Peyer's patch (tissue), 4 donors: ENCODE measurements around the gene OTX2.

ENCODE experiments used
- POLR2A ChIP-seq, 2 donors: fragments of 450-650 bp; IDR thresholded peaks; one replicate each; pipeline ENCODE4 v1.5.1; 2017; ENCODE audit warnings: antibody characterized with exemption in 2 of 2, mild to moderate bottlenecking in 2 of 2, moderate library complexity in 2 of 2
- TF ChIP-seq, protein P1 (sequence below), 6 experiments: fragments of 450-650 bp in 4 of 6; fragments of 200-600 bp in 2 of 6; sonication (generic) in 1 of 6; IDR thresholded peaks; one replicate each; pipeline ENCODE4 v1.5.1; 2017 to 2019; ENCODE audit warnings: antibody characterized with exemption in 6 of 6, mild to moderate bottlenecking in 3 of 6, moderate library complexity in 1 of 6

GRCh38 chr14:56821805-56822610 lies 11.7 kb upstream of the OTX2 start:
- TF ChIP-seq, protein P1, sequence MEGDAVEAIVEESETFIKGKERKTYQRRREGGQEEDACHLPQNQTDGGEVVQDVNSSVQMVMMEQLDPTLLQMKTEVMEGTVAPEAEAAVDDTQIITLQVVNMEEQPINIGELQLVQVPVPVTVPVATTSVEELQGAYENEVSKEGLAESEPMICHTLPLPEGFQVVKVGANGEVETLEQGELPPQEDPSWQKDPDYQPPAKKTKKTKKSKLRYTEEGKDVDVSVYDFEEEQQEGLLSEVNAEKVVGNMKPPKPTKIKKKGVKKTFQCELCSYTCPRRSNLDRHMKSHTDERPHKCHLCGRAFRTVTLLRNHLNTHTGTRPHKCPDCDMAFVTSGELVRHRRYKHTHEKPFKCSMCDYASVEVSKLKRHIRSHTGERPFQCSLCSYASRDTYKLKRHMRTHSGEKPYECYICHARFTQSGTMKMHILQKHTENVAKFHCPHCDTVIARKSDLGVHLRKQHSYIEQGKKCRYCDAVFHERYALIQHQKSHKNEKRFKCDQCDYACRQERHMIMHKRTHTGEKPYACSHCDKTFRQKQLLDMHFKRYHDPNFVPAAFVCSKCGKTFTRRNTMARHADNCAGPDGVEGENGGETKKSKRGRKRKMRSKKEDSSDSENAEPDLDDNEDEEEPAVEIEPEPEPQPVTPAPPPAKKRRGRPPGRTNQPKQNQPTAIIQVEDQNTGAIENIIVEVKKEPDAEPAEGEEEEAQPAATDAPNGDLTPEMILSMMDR (IDR thresholded peaks at IDR 0.05), result no peak
- TF ChIP-seq POLR2A (IDR thresholded peaks at IDR 0.05), result no peak
